ENCODE measurements around the gene PGLYRP1. TPM values are rescaled to one million over a fixed set of nuclear protein-coding genes. Genes with fewer than 3 reads are reported as not detected.

Gene PGLYRP1
- total RNA-seq, 4 donors from 2014 or later: 0.65 TPM; not detected in 3

- intact Hi-C loops (cut with DNase I): no loop called here
- DNase-seq (ENCODE audit: extremely low spot score): no peak
- no peak overlapping the region for H3K27ac ChIP-seq (replicated peaks in 1 of 4)
- H3K36me3 ChIP-seq: no peaks in the 10 kb centered on the region
- peaks cover 0 to 14% (median 0%) of the 10 kb centered on the region in 4 donors for H3K4me1 ChIP-seq
- H3K4me3 ChIP-seq: no peak overlapping the region
- WGBS: 78% methylated on average over 3 of the region's 3 CpGs
- peaks cover 2 to 61% (median 15%) of the 10 kb centered on the region in 4 donors for H3K27me3 ChIP-seq
- TF ChIP-seq POLR2A (IDR thresholded peaks at IDR 0.05; ENCODE audit: low read depth) (no peak), POLR2AphosphoS5 (IDR thresholded peaks at IDR 0.05) (no peak), CTCF (IDR thresholded peaks at IDR 0.05) (no peak), EP300 (IDR thresholded peaks at IDR 0.05) (no peak)
- no peaks in the 10 kb centered on the region for H3K9me3 ChIP-seq
Observed at GRCh38 chr19:46025835-46026234, 3.0 kb upstream of the PGLYRP1 start.

- TF ChIP-seq POLR2AphosphoS5 (IDR thresholded peaks at IDR 0.05) (no peak), CTCF (IDR thresholded peaks at IDR 0.05) (no peak), EP300 (IDR thresholded peaks at IDR 0.05) (no peak), POLR2A (IDR thresholded peaks at IDR 0.05; ENCODE audit: low read depth) (no peak)
- no peak for DNase-seq (ENCODE audit: extremely low spot score)
- Histone ChIP-seq H3K4me1 (peaks cover 0 to 8% (median 0%) of the 10 kb centered on the region in 4 donors), H3K4me3 (no peak overlapping the region), H3K27me3 (peaks cover 2 to 61% (median 15%) of the 10 kb centered on the region in 4 donors), H3K27ac (replicated peaks in 1 of 4) (no peak overlapping the region), H3K36me3 (peaks cover 0 to 11% (median 4%) of the 10 kb centered on the region in 4 donors), H3K9me3 (no peaks in the 10 kb centered on the region)
- WGBS: 80% methylated on average over 8 of the region's 11 CpGs
- intact Hi-C loops (cut with DNase I): no loop called here
Observed at GRCh38 chr19:46023311-46023779, 492 bp upstream of the PGLYRP1 start.

- DNase-seq (ENCODE audit: extremely low spot score): no peak
- Histone ChIP-seq H3K4me1 (peaks cover 2 to 11% (median 3%) of the 10 kb centered on the region in 4 donors), H3K9me3 (no peaks in the 10 kb centered on the region), H3K27me3 (peaks cover 2 to 49% (median 15%) of the 10 kb centered on the region in 4 donors), H3K27ac (replicated peaks in 1 of 4) (no peak overlapping the region), H3K36me3 (peaks cover 0 to 16% (median 4%) of the 10 kb centered on the region in 4 donors), H3K4me3 (no peak overlapping the region)
- intact Hi-C loops (cut with DNase I): no loop called here
- TF ChIP-seq POLR2AphosphoS5 (IDR thresholded peaks at IDR 0.05): no peak
- no peak for TF ChIP-seq POLR2A (IDR thresholded peaks at IDR 0.05; ENCODE audit: low read depth)
- no peak for TF ChIP-seq CTCF (IDR thresholded peaks at IDR 0.05)
- no peak for TF ChIP-seq EP300 (IDR thresholded peaks at IDR 0.05)
- 88% methylated on average over 1 of the region's 12 CpGs for WGBS
Observed at GRCh38 chr19:46022061-46022430, 807 bp downstream of the PGLYRP1 start.

GRCh38 chr19:46021531-46022041 is 1.3 kb downstream of the PGLYRP1 start:
- Histone ChIP-seq H3K27me3 (peaks cover 2 to 45% (median 14%) of the 10 kb centered on the region in 4 donors), H3K4me1 (peaks cover 4 to 16% (median 6%) of the 10 kb centered on the region in 4 donors), H3K36me3 (peaks cover 0 to 16% (median 4%) of the 10 kb centered on the region in 4 donors), H3K9me3 (no peaks in the 10 kb centered on the region), H3K27ac (replicated peaks in 1 of 4) (no peak overlapping the region), H3K4me3 (no peak overlapping the region)
- DNase-seq (ENCODE audit: extremely low spot score): no peak
- TF ChIP-seq EP300 (IDR thresholded peaks at IDR 0.05): no peak
- TF ChIP-seq POLR2A (IDR thresholded peaks at IDR 0.05; ENCODE audit: low read depth): no peak
- TF ChIP-seq CTCF (IDR thresholded peaks at IDR 0.05): no peak
- no peak for TF ChIP-seq POLR2AphosphoS5 (IDR thresholded peaks at IDR 0.05)
- intact Hi-C loops (cut with DNase I): no loop called here
- 63% methylated on average over 11 of the region's 11 CpGs for WGBS

- intact Hi-C loops (cut with DNase I): no loop called here
- 89% methylated on average over 6 of the region's 7 CpGs for WGBS
- no peak for DNase-seq (ENCODE audit: extremely low spot score)
Observed at GRCh38 chr19:46020819-46021125, 2.1 kb downstream of the PGLYRP1 start.

More at GRCh38 chr19:46020819-46021125, 2.1 kb downstream of the PGLYRP1 start:
- Histone ChIP-seq H3K36me3 (peaks cover 0 to 16% (median 4%) of the 10 kb centered on the region in 4 donors), H3K27ac (replicated peaks in 1 of 4) (no peak overlapping the region), H3K9me3 (no peaks in the 10 kb centered on the region), H3K4me1 (peaks cover 5 to 24% (median 14%) of the 10 kb centered on the region in 4 donors), H3K4me3 (no peak overlapping the region), H3K27me3 (peaks cover 2 to 47% (median 14%) of the 10 kb centered on the region in 4 donors)
- TF ChIP-seq EP300 (IDR thresholded peaks at IDR 0.05) (no peak), CTCF (IDR thresholded peaks at IDR 0.05) (no peak), POLR2A (IDR thresholded peaks at IDR 0.05; ENCODE audit: low read depth) (no peak), POLR2AphosphoS5 (IDR thresholded peaks at IDR 0.05) (no peak)

Data from esophagus muscularis mucosa (tissue), 4 donors.